SKM-1 treated with dmso at 0.1 percent for 144 hours (cell line): ENCODE results near the gene ACSM3.
A peak's percentile ranks its signal among the peaks of the same experiment; 100 is the strongest.
"Not testable (repeated sequence)": the region's sequence is repeated elsewhere in the genome, so short reads cannot be mapped to it uniquely, and the experiment has no call there.

Source experiments
- DNase-seq: peaks from one replicate; lab custom pipeline; 2025; ENCODE audit not compliant: unreplicated experiment; lab: John Stamatoyannopoulos, UW

ACSM3 gene

GRCh38 chr16:20755238-20755637 lies 8.6 kb upstream of the ACSM3 start:
- no peak for DNase-seq

- not testable (repeated sequence) for DNase-seq
Observed at GRCh38 chr16:20755799-20756198, 8.0 kb upstream of the ACSM3 start.

- DNase-seq = no peak
Observed at GRCh38 chr16:20760346-20760745, 3.5 kb upstream of the ACSM3 start.

GRCh38 chr16:20761175-20761574 lies 2.6 kb upstream of the ACSM3 start:
- no peak for DNase-seq

- DNase-seq = no peak
Observed at GRCh38 chr16:20762404-20763123, 1.2 kb upstream of the ACSM3 start.

- not testable (repeated sequence) for DNase-seq
Observed at GRCh38 chr16:20764448-20764847, 634 bp downstream of the ACSM3 start.

GRCh38 chr16:20765732-20766131 lies 1.9 kb downstream of the ACSM3 start:
- no peak for DNase-seq

- DNase-seq = no peak
Observed at GRCh38 chr16:20766294-20766693, 2.5 kb downstream of the ACSM3 start.

GRCh38 chr16:20767577-20767976 lies 3.8 kb downstream of the ACSM3 start:
- DNase-seq = no peak

GRCh38 chr16:20768121-20768520 lies 4.3 kb downstream of the ACSM3 start:
- DNase-seq = no peak

- DNase-seq = no peak
Observed at GRCh38 chr16:20768818-20769217, 5.0 kb downstream of the ACSM3 start.

- DNase-seq = no peak
Observed at GRCh38 chr16:20773679-20774078, 9.9 kb downstream of the ACSM3 start.

GRCh38 chr16:20774703-20775362 lies 11.0 kb downstream of the ACSM3 start:
- DNase-seq = peak; percentile 56

GRCh38 chr16:20781697-20782096 lies 17.9 kb downstream of the ACSM3 start:
- peak; percentile 78 for DNase-seq

GRCh38 chr16:20782470-20782869 lies 18.7 kb downstream of the ACSM3 start:
- no peak for DNase-seq

- DNase-seq = no peak
Observed at GRCh38 chr16:20784204-20784603, 20.4 kb downstream of the ACSM3 start.

GRCh38 chr16:20789130-20789529 lies 25.3 kb downstream of the ACSM3 start:
- DNase-seq = no peak

GRCh38 chr16:20791923-20792612 lies 28.3 kb downstream of the ACSM3 start:
- DNase-seq = no peak

- DNase-seq = no peak
Observed at GRCh38 chr16:20798364-20798763, 34.5 kb downstream of the ACSM3 start.

GRCh38 chr16:20799599-20799998 lies 35.8 kb downstream of the ACSM3 start:
- DNase-seq = peak; percentile 28

- no peak for DNase-seq
Observed at GRCh38 chr16:20801278-20801677, 37.5 kb downstream of the ACSM3 start.

GRCh38 chr16:20803192-20803560 lies 39.4 kb downstream of the ACSM3 start:
- no peak for DNase-seq
